IgD-negative memory B cell (primary cell): Measurements from ENCODE around the gene MLKL. TPM values are rescaled to one million over a fixed set of nuclear protein-coding genes. Genes with fewer than 3 reads are reported as not detected.
A peak's percentile ranks its signal among the peaks of the same experiment; 100 is the strongest.

Source experiments
- H3K27ac Mint-ChIP-seq, 3 donors: one replicate each; pipeline ENCODE4 v1.8.0; 2020 to 2022; ENCODE audit warnings: mild to moderate bottlenecking in 3 of 3, mixed read lengths in 3 of 3, moderate library complexity in 1 of 3
- H3K27me3 Mint-ChIP-seq: one replicate; pipeline ENCODE4 v1.8.0; 2021; ENCODE audit warnings: mixed read lengths
- H3K36me3 Mint-ChIP-seq: one replicate; pipeline ENCODE4 v1.8.0; 2020; ENCODE audit warnings: mild to moderate bottlenecking, mixed read lengths
- H3K4me1 Mint-ChIP-seq, 3 donors: one replicate each; pipeline ENCODE4 v1.8.0; 2020 to 2022; ENCODE audit warnings: mixed read lengths in 3 of 3, mild to moderate bottlenecking in 1 of 3
- H3K4me3 Mint-ChIP-seq, 4 donors: one replicate each; pipeline ENCODE4 v1.8.0; 2020 to 2022; ENCODE audit warnings: mild to moderate bottlenecking in 4 of 4, mixed read lengths in 4 of 4, moderate library complexity in 3 of 4
- H3K9me3 Mint-ChIP-seq, 3 donors: one replicate each; pipeline ENCODE4 v1.8.0; 2020 to 2021; ENCODE audit warnings: mixed read lengths in 3 of 3, mild to moderate bottlenecking in 1 of 3
- polyA plus RNA-seq: library from polyadenylated mRNA; unstranded; fragments of 300-500 nt; fragmentation: Illumina TruSeq; gene quantifications from one replicate; pipeline ENCODE4 v1.2.3, GENCODE V29; 2021

MLKL gene
- 14.3 TPM for polyA plus RNA-seq

- H3K27ac Mint-ChIP-seq = peak within 1 kb of the TSS; percentile 68 to 98 (median 95)
- peaks cover 40 to 44% (median 43%) of the 10 kb centered on the region in 3 donors for H3K4me1 Mint-ChIP-seq
- H3K9me3 Mint-ChIP-seq = no peaks in the 10 kb centered on the region
- H3K4me3 Mint-ChIP-seq = peak within 1 kb of the TSS; percentile 88 to 98 (median 95)
- H3K27me3 Mint-ChIP-seq = no peaks in the 10 kb centered on the region
- peaks cover 5% of the 10 kb centered on the region for H3K36me3 Mint-ChIP-seq
Measured at GRCh38 chr16:74700438-74701225, at the start of gene MLKL. MLKL (minus strand) TSS chr16:74700862; CDS start chr16:74695757, 5,105 bp downstream.

GRCh38 chr16:74749291-74750055 is 48.8 kb upstream of the MLKL start:
- no peak overlapping the region for H3K27ac Mint-ChIP-seq
- peaks cover 3% of the 10 kb centered on the region for H3K36me3 Mint-ChIP-seq
- no peaks in the 10 kb centered on the region for H3K4me1 Mint-ChIP-seq
- no peak overlapping the region for H3K4me3 Mint-ChIP-seq
- peaks cover 0 to 2% (median 0%) of the 10 kb centered on the region in 3 donors for H3K9me3 Mint-ChIP-seq
- no peaks in the 10 kb centered on the region for H3K27me3 Mint-ChIP-seq

- H3K36me3 Mint-ChIP-seq = peaks cover 3% of the 10 kb centered on the region
- no peak overlapping the region for H3K4me3 Mint-ChIP-seq
- no peak overlapping the region for H3K27ac Mint-ChIP-seq
- H3K27me3 Mint-ChIP-seq = no peaks in the 10 kb centered on the region
- H3K9me3 Mint-ChIP-seq = peaks cover 0 to 2% (median 0%) of the 10 kb centered on the region in 3 donors
- H3K4me1 Mint-ChIP-seq = no peaks in the 10 kb centered on the region
Measured at GRCh38 chr16:74748616-74749026, 48.0 kb upstream of the MLKL start.

- Mint-ChIP-seq H3K4me1 (no peaks in the 10 kb centered on the region), H3K9me3 (peaks cover 0 to 2% (median 0%) of the 10 kb centered on the region in 3 donors), H3K36me3 (peaks cover 3% of the 10 kb centered on the region), H3K27me3 (no peaks in the 10 kb centered on the region), H3K4me3 (no peak overlapping the region), H3K27ac (no peak overlapping the region)
Measured at GRCh38 chr16:74747716-74748615, 47.3 kb upstream of the MLKL start.

GRCh38 chr16:74745926-74746325 is 45.3 kb upstream of the MLKL start:
- no peak overlapping the region for H3K4me3 Mint-ChIP-seq
- no peaks in the 10 kb centered on the region for H3K4me1 Mint-ChIP-seq
- H3K27me3 Mint-ChIP-seq = no peaks in the 10 kb centered on the region
- H3K9me3 Mint-ChIP-seq = peaks cover 0 to 2% (median 0%) of the 10 kb centered on the region in 3 donors
- no peak overlapping the region for H3K27ac Mint-ChIP-seq
- no peaks in the 10 kb centered on the region for H3K36me3 Mint-ChIP-seq

- Mint-ChIP-seq H3K27me3 (no peaks in the 10 kb centered on the region), H3K4me3 (no peak overlapping the region), H3K27ac (no peak overlapping the region), H3K36me3 (no peaks in the 10 kb centered on the region), H3K9me3 (peaks cover 0 to 2% (median 0%) of the 10 kb centered on the region in 3 donors), H3K4me1 (no peaks in the 10 kb centered on the region)
Measured at GRCh38 chr16:74745109-74745615, 44.5 kb upstream of the MLKL start.

- no peaks in the 10 kb centered on the region for H3K27me3 Mint-ChIP-seq
- H3K4me3 Mint-ChIP-seq = no peak overlapping the region
- H3K4me1 Mint-ChIP-seq = no peaks in the 10 kb centered on the region
- H3K9me3 Mint-ChIP-seq = peaks cover 0 to 2% (median 0%) of the 10 kb centered on the region in 3 donors
- no peak overlapping the region for H3K27ac Mint-ChIP-seq
- no peaks in the 10 kb centered on the region for H3K36me3 Mint-ChIP-seq
Measured at GRCh38 chr16:74744566-74744965, 43.9 kb upstream of the MLKL start.

GRCh38 chr16:74743668-74744299 is 43.1 kb upstream of the MLKL start:
- H3K4me3 Mint-ChIP-seq = no peak overlapping the region
- H3K27ac Mint-ChIP-seq = no peak overlapping the region
- H3K9me3 Mint-ChIP-seq = peaks cover 0 to 2% (median 0%) of the 10 kb centered on the region in 3 donors
- H3K4me1 Mint-ChIP-seq = no peaks in the 10 kb centered on the region
- H3K36me3 Mint-ChIP-seq = no peaks in the 10 kb centered on the region
- H3K27me3 Mint-ChIP-seq = no peaks in the 10 kb centered on the region

- Mint-ChIP-seq H3K9me3 (peaks cover 0 to 2% (median 0%) of the 10 kb centered on the region in 3 donors), H3K36me3 (no peaks in the 10 kb centered on the region), H3K4me1 (no peaks in the 10 kb centered on the region), H3K27ac (no peak overlapping the region), H3K4me3 (no peak overlapping the region), H3K27me3 (no peaks in the 10 kb centered on the region)
Measured at GRCh38 chr16:74743045-74743667, 42.5 kb upstream of the MLKL start.

- Mint-ChIP-seq H3K4me3 (no peak overlapping the region), H3K36me3 (no peaks in the 10 kb centered on the region), H3K27me3 (no peaks in the 10 kb centered on the region), H3K4me1 (no peaks in the 10 kb centered on the region), H3K9me3 (peaks cover 0 to 2% (median 0%) of the 10 kb centered on the region in 3 donors), H3K27ac (no peak overlapping the region)
Measured at GRCh38 chr16:74742051-74742481, 41.4 kb upstream of the MLKL start.

GRCh38 chr16:74740795-74741304 is 40.2 kb upstream of the MLKL start:
- Mint-ChIP-seq H3K4me1 (no peaks in the 10 kb centered on the region), H3K9me3 (peaks cover 0 to 2% (median 0%) of the 10 kb centered on the region in 3 donors), H3K4me3 (no peak overlapping the region), H3K27ac (no peak overlapping the region), H3K27me3 (no peaks in the 10 kb centered on the region), H3K36me3 (no peaks in the 10 kb centered on the region)

GRCh38 chr16:74739275-74739674 is 38.6 kb upstream of the MLKL start:
- no peak overlapping the region for H3K4me3 Mint-ChIP-seq
- no peak overlapping the region for H3K27ac Mint-ChIP-seq
- H3K27me3 Mint-ChIP-seq = no peaks in the 10 kb centered on the region
- H3K36me3 Mint-ChIP-seq = no peaks in the 10 kb centered on the region
- no peaks in the 10 kb centered on the region for H3K9me3 Mint-ChIP-seq
- H3K4me1 Mint-ChIP-seq = no peaks in the 10 kb centered on the region

GRCh38 chr16:74738816-74739215 is 38.2 kb upstream of the MLKL start:
- Mint-ChIP-seq H3K4me1 (no peaks in the 10 kb centered on the region), H3K36me3 (no peaks in the 10 kb centered on the region), H3K9me3 (no peaks in the 10 kb centered on the region), H3K27ac (no peak overlapping the region), H3K4me3 (no peak overlapping the region), H3K27me3 (no peaks in the 10 kb centered on the region)
